ENCODE results near the gene ZC3H8.
"Not testable (repeated sequence)": the region's sequence is repeated elsewhere in the genome, so short reads cannot be mapped to it uniquely, and the experiment has no call there.

The ZC3H8 gene

DNA sequence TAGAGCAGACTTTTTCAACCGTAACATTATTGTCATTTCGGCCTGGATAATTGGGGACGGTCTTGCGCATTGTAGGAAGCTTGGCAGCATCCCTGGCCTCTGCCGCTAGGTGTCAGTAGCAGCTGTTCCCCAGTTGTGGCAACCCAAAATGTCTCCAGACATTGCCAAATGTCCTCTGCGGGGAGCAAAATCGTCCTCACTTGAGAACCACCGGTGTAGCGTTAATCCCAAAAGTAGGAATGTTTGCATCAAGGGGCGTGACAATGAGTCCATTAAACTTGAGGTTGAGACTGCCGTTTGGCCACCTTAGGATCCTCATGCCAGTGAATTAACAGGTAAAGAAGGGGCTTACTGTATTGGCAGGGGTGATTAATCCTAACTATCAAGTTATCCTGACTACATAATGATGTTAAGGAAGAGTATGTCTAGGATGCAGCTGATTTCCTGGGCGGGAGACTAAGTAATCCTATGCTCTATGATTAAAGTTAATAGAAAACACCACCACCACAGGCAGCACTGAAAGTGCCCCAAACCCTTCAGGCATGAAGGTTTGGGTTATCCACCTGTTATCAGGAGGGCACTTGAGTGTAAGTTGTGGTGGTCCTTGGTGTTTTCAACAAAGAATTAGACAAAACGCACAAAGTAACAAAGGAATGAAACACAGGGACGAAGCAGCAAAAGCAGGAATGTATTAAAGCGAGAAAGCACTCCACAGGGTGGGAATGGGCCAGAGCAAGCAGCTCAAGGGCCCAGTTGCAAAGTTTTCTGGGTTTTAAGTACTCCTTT lies 4.9 kb upstream of the ZC3H8 start:
- DNase-seq: peak; percentile 48

- DNase-seq: no peak
Observed at GRCh38 chr2:112257575-112257974, 2.7 kb upstream of the ZC3H8 start.

GRCh38 chr2:112256654-112257053 lies 1.8 kb upstream of the ZC3H8 start:
- DNase-seq: no peak

GRCh38 chr2:112255875-112256274 lies 1.0 kb upstream of the ZC3H8 start:
- DNase-seq: no peak

DNA sequence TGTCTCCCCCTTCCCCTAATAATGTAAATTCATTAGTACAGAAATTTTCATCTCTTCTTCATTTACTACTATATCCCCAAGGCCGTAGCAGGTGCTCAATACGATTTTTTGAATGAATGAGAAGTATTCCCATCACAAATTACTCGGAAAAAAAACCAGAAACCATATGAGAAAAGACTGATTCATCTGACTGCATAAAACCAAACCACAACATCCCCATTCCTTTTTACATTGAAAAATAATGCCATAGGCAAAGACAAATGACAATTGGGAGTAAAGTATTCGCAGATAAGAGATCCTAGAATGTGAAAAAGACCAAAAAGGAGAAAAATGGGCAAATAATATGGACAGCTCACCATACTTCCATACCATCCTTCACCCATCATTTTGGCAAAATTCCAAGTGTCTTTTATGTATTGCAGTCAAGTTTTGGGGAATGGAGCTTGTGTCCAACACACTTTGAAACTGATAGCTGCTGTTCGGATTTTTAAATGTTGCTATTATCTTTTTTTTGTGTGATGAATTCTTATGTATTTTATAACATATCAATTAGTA lies 1.5 kb downstream of the ZC3H8 start:
- DNase-seq: no peak

DNA sequence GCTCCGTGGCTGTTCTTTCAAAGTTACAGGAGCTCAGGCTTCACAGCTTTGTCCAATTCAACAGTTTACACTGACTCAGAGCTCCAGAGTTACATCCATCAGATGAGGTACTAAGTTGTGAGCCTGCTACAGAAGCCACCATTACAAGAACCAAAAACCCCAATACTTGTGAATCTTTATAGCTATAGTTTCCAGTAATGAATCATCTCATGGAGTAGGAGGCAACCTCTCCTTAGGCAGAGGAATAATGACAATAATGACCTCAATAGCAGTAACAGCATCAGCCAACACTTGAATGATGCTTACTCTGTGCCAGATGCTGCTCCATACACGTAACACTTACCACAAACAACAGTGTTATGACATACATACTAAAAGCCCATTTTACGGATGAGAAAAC lies 3.6 kb downstream of the ZC3H8 start:
- DNase-seq: no peak

DNA sequence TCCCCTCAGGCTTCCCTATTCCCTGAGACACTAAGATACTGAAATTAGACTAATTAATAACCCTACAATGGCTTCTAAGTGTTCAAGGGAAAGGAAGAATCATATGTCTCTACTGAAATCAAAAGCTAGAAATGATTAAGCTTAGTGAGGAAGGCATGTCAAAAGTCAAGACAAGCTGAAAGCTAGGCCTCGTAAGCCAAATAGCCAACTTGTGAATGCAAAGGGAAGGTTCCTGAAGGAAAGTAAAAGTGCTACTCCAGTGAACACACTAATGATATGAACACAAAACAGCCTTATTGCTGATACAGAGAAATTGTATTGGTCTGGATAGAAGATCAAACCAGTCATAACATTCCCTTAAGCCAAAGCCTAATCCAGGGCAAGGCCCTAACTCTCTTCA lies 10.0 kb downstream of the ZC3H8 start:
- DNase-seq: no peak

GRCh38 chr2:112243233-112243632 lies 11.6 kb downstream of the ZC3H8 start:
- DNase-seq: no peak

GRCh38 chr2:112242384-112242783 lies 12.5 kb downstream of the ZC3H8 start:
- no peak for DNase-seq

- DNase-seq: no peak
Observed at GRCh38 chr2:112239862-112240261, 15.0 kb downstream of the ZC3H8 start.

DNA sequence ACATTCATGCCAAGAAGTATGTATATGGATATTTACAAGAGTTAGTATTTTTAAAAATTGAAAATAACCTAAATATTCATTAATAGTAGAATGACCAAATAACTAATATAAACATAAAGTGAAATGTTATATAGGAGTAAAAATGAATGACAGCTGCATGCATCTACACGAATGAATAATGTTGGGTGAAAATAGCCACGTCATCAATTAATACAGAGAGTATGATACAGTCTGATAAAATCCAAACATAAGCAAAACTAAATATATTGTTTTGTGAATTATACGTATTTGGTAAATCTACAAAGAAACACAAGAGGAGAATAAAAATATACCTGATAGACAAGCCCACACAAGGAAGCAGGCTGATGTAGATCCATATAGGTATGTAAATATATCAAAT lies 24.5 kb downstream of the ZC3H8 start:
- no peak for DNase-seq

- DNase-seq: no peak
Observed at GRCh38 chr2:112229348-112229747, 25.5 kb downstream of the ZC3H8 start.

- DNase-seq: no peak
Observed at GRCh38 chr2:112220831-112221230, 34.0 kb downstream of the ZC3H8 start.

DNA sequence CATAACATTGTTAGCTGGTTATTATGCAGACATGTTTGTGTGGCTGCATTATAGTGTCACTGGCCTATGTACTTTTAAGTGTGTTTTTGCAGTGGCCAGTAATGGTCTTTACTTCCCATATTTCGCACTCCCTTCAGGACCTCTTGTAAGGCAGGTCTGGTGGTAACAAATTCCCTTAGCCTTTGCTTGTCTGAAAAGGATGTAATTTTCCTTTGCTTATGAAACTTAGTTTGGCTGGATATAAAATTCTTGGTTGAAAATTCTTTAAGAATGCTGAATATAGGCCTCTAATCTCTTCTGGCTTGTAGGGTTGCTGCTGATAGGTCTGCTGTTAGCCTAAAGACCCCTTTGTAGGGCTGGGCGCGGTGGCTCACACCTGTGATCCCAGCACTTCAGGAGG lies 34.7 kb downstream of the ZC3H8 start:
- no peak for DNase-seq

DNA sequence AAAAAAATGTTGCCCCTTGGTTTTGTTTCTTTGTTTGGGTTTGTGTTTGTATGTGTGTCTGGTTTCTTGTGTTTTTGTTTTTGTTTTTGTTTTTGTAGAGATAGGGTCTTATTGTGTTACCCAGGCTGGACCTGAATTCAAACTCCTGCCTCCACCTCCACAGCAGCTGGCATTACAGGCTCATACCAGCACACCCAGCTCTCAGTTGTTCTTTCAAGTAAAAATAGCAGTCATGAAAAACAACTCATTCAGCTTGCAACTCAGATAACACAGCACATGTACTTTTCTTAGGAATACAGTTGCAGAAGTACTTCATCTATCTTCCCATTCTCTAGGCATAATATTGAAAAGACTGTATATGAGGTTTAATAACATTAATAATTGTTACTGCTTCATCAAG lies 37.0 kb downstream of the ZC3H8 start:
- no peak for DNase-seq

DNA sequence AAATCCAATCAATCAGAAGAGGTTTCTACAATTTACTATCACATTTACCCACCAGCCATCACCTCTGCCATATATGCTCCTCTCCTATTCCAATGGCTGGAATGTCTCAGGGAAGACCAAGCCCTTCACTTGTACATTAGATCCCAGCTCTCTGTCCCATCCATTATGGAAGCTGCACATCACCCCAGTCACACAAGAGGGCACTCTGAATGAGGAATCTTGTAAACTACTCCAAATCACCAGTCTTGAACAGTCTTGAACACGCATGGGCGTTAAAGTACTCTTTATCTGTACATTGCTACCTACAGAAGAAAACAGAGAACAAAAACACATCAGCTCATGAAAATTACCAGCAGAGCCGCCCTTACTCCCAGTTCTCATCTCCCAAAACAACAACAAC lies 38.7 kb downstream of the ZC3H8 start:
- DNase-seq: no peak

- not testable (repeated sequence) for DNase-seq
Observed at GRCh38 chr2:112207905-112208304, 46.9 kb downstream of the ZC3H8 start.

DNA sequence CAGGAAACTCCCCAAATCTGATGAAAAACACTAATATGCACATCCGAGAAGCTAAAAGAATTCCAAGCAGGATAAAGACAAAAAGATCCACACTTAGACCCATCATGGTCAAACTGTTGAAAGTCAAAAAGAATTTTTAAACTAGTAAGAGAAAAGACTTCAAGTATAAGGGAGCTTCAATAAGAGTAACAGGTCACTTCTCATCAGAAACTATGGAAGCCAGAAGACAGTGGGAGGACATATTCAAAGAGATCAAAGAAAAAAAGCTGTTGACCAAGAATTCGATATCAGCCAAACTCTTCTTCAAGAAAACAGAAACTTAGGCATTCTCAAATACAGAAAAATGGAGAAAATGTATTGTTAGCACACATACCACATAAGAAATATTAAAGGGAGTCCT lies 50.4 kb downstream of the ZC3H8 start:
- DNase-seq: peak; percentile 21

- DNase-seq: no peak
Observed at GRCh38 chr2:112201696-112202430, 53.0 kb downstream of the ZC3H8 start.

DNA sequence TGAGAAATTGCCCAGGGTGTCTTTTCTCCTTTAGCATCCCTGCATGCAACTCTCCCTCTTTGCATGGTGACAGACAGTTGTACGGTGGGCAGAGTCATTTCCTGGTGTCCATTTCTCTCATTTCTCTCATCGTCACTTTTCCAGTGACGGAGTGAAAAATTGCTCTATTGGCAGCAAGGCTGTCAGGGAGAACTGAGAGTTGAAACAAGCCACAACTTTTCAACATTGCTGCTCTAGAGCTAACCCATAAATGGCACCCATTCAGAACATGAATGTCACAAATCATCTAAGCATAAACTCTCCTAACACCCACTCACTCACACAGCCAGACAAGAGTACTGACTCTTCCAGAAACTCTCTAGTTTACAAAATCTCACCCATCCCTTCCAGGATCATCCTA lies 55.7 kb downstream of the ZC3H8 start:
- no peak for DNase-seq

- no peak for DNase-seq
Observed at GRCh38 chr2:112198780-112199179, 56.1 kb downstream of the ZC3H8 start.

DNA sequence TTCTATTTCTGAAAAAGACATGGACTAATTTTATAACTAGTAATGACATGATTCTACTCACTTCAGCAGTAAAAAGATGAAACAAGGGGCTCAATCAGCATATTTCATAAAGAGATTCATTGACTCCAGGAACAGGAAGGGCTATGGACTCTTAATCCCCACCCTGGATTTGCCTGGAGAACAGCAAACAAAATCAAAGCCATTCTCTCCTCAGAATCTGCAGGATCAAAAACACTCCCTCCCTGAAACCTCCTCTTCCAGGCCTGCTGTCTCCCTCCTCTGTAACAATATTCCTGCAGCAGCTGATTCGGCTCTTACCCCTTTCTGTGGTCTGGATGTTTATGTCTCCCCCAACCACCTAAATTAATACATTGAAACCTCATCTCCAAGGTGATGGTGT lies 57.0 kb downstream of the ZC3H8 start:
- DNase-seq: no peak

DNA sequence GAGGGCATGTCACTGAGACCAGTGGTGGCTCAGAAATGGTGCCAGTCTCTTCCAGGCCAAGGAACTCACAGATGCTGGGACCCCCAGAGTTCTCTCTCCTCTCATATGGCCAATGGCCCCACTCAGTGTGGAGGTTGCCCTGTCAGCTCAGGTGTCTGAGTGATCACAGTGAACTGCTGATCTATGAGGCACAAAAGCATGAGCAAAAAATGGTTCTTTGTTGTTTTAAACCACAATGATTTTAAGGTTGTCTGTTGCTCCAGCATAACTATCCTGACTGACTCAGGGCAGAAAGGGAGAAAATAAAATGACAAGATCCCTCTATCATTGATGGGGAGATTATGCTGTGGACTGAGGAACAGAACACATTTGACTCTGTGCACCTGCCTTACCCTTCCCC lies 58.9 kb downstream of the ZC3H8 start:
- no peak for DNase-seq

- DNase-seq: no peak
Observed at GRCh38 chr2:112195167-112195766, 59.6 kb downstream of the ZC3H8 start.

All from NCI-H1092 treated with DMSO at 0.1 percent for 48 hours (cell line).